ENCODE results near the gene GIN1. TPM values are rescaled to one million over a fixed set of nuclear protein-coding genes. Genes with fewer than 3 reads are reported as not detected.

GIN1 gene
- polyA plus RNA-seq, 1 donor: 14.3 TPM

GRCh38 chr5:103037673-103038455, 82.1 kb downstream of the GIN1 start:
- DNase-seq: no peak

DNA sequence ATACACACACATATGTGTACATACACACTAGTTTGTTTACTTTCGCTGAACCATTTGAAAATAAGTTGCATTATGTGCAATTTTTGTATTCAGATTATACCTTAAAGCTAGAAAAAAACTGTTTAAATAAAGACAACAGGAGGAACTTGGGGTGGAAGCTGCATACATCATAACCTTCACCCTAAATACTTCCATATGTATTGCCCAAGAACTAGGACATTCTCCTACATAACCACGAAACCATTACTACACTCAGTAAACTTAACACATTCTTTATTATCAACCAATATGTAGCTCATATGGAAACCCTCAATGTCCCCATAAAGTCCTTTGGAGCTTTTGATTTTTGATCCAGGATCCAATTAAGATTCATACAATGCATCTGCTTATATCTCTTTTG, 83.3 kb downstream of the GIN1 start:
- DNase-seq: no peak

Other genes starting within 250 kb of the GIN1 start
- 108 TPM for gene PPIP5K2, start 163 bp upstream of the GIN1 start, polyA plus RNA-seq (ENCODE audit: insufficient read length)
- 19.8 TPM for gene MACIR, start 138.6 kb upstream of the GIN1 start, polyA plus RNA-seq (ENCODE audit: insufficient read length)